Endodermal cell (in vitro differentiated cells): Measurements from ENCODE around the gene IGSF22. TPM values are rescaled to one million over a fixed set of nuclear protein-coding genes. Genes with fewer than 3 reads are reported as not detected.

Experiments used
- DNase-seq: peaks from one replicate; pipeline ENCODE4 v3.0.0-alpha.2; 2017
- H3K27ac ChIP-seq: 2 replicates; pipeline ENCODE4 v1.5.1; 2013; ENCODE audit warnings: mild to moderate bottlenecking, low read depth, low read length, moderate library complexity
- H3K27me3 ChIP-seq: 2 replicates; pipeline ENCODE4 v1.6.1; 2013; ENCODE audit warnings: mild to moderate bottlenecking, low read length, moderate library complexity; ENCODE audit not compliant: insufficient read depth, control insufficient read depth, poor library complexity, severe bottlenecking
- H3K36me3 ChIP-seq: 2 replicates; pipeline ENCODE4 v1.7.0; 2013; ENCODE audit warnings: mild to moderate bottlenecking, low read length, moderate library complexity; ENCODE audit not compliant: control insufficient read depth, insufficient read depth
- H3K4me1 ChIP-seq: one replicate; pipeline ENCODE4 v1.7.0; 2013; ENCODE audit warnings: low read length; ENCODE audit not compliant: control insufficient read depth, insufficient read depth
- H3K4me3 ChIP-seq: 2 replicates; pipeline ENCODE4 v1.5.1; 2013; ENCODE audit warnings: mild to moderate bottlenecking, low read length, moderate library complexity
- H3K9ac ChIP-seq: 2 replicates; pipeline ENCODE4 v1.6.1; 2013; ENCODE audit warnings: mild to moderate bottlenecking, low read length, moderate library complexity; ENCODE audit not compliant: poor library complexity, severe bottlenecking; ENCODE audit errors: extremely low read depth
- H3K9me3 ChIP-seq: 2 replicates; pipeline ENCODE4 v1.6.1; 2013; ENCODE audit warnings: mild to moderate bottlenecking, low read length, moderate library complexity; ENCODE audit not compliant: control insufficient read depth
- H3K27ac Mint-ChIP-seq: 2 replicates; pipeline ENCODE4 v1.8.0; 2020; ENCODE audit warnings: mixed read lengths
- H3K27me3 Mint-ChIP-seq: 2 replicates; pipeline ENCODE4 v1.8.0; 2021; ENCODE audit warnings: mild to moderate bottlenecking, mixed read lengths; ENCODE audit not compliant: insufficient read depth
- H3K36me3 Mint-ChIP-seq: 2 replicates; pipeline ENCODE4 v1.8.0; 2020; ENCODE audit warnings: low read depth, mixed read lengths
- H3K4me1 Mint-ChIP-seq: 2 replicates; pipeline ENCODE4 v1.8.0; 2020; ENCODE audit warnings: mixed read lengths
- H3K4me3 Mint-ChIP-seq: 2 replicates; pipeline ENCODE4 v1.8.0; 2020; ENCODE audit warnings: mild to moderate bottlenecking, moderate library complexity, mixed read lengths
- H3K9me3 Mint-ChIP-seq: 2 replicates; pipeline ENCODE4 v1.8.0; 2020; ENCODE audit warnings: mild to moderate bottlenecking, mixed read lengths
- CTCF ChIP-seq: fragments of 200-600 bp; sonication (generic); conservative IDR thresholded peaks from 2 replicates; pipeline ENCODE4 v1.5.0; 2021; ENCODE audit warnings: antibody characterized with exemption, mild to moderate bottlenecking
- WGBS, 2 experiments: methylation state at CpG; one replicate each; pipeline versions ENCODE4 v1.1.5 to v1.1.7; 2013; ENCODE audit warnings: missing lambda C conversion rate in 2 of 2, mixed read lengths in 1 of 2; ENCODE audit not compliant: insufficient coverage in 1 of 2, insufficient read length in 1 of 2; 5-methylcytosine and 5-hydroxymethylcytosine counted together
- total RNA-seq, 2 donors: library from RNA; stranded (reverse); fragmentation: NEBNext Ultra II Directional in 1 of 2; extraction: Animal tissue kit (Norgen Biotek cat#: 25700) in 1 of 2; gene quantifications; 2 replicates in 1 of 2; 3 replicates in 1 of 2; pipeline ENCODE4 v1.2.1, GENCODE V29; 2021

Gene IGSF22
- total RNA-seq, 2 donors from 2014 or later = 0.22 to 1.6 TPM

DNA sequence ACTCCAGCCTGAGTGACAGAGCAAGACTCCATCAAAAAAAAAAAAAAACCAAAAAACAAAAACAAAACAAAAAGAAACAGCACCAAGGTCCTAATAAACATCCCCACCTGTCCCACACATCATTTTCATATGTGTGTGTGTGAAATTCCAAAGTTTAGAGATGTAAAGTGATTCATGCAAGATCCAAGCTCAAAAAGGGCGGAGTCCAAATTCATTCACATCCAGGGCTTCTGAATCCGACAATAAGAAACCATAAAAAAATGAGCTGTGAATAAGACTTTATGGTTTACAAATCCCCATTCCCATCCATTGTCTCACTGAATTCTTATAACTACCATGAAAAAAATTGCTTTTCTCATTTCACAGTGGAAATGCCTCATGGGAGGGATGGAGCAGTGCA, 30.9 kb upstream of the IGSF22 start:
- Histone ChIP-seq H3K27me3 (no peaks in the 10 kb centered on the region), H3K9me3 (no peaks in the 10 kb centered on the region), H3K4me1 (no peaks in the 10 kb centered on the region), H3K36me3 (no peaks in the 10 kb centered on the region), H3K9ac (no peak overlapping the region), H3K4me3 (no peak overlapping the region), H3K27ac (no peak overlapping the region)
- Mint-ChIP-seq H3K36me3 (no peaks in the 10 kb centered on the region), H3K4me3 (no peak overlapping the region), H3K9me3 (no peaks in the 10 kb centered on the region), H3K27me3 (no peaks in the 10 kb centered on the region), H3K27ac (no peak overlapping the region), H3K4me1 (no peaks in the 10 kb centered on the region)
- DNase-seq = no peak
- TF ChIP-seq CTCF = no peak
- 90 to 100% methylated on average over 2 of the region's 2 CpGs for WGBS, 2 experiments

- Histone ChIP-seq H3K4me3 (no peak overlapping the region), H3K27me3 (no peaks in the 10 kb centered on the region), H3K9me3 (no peaks in the 10 kb centered on the region), H3K4me1 (no peaks in the 10 kb centered on the region), H3K36me3 (no peaks in the 10 kb centered on the region), H3K9ac (no peak overlapping the region), H3K27ac (no peak overlapping the region)
- Mint-ChIP-seq H3K27me3 (no peaks in the 10 kb centered on the region), H3K27ac (no peak overlapping the region), H3K4me3 (no peak overlapping the region), H3K4me1 (peaks cover 1% of the 10 kb centered on the region), H3K36me3 (no peaks in the 10 kb centered on the region), H3K9me3 (no peaks in the 10 kb centered on the region)
- 75 to 81% methylated on average over 4 to 5 of the region's 5 CpGs for WGBS, 2 experiments
- TF ChIP-seq CTCF = no peak
- no peak for DNase-seq
Measured at GRCh38 chr11:18754308-18754707, 28.3 kb upstream of the IGSF22 start.

DNA sequence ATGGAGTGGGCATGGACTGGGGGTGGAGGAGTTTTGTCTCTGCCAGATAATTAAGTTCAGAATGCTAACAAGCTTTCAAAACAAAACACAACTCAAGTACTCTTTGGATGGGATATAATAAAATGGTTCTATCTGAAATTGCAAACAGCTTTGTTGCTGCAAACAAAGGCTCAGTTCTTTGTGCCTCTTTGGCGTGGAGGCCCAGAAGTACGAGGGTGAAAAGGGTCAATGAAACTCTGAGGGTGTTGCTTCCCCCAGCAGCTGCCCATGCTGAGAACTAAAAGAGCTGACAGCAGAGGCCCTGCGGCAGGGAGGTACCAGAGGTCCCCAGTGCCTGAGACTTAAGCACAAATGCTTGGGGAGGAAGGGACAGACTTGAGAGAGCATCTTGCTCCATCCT, 26.5 kb upstream of the IGSF22 start:
- Mint-ChIP-seq H3K27me3 (no peaks in the 10 kb centered on the region), H3K36me3 (no peaks in the 10 kb centered on the region), H3K4me3 (no peak overlapping the region), H3K27ac (no peak overlapping the region), H3K9me3 (no peaks in the 10 kb centered on the region), H3K4me1 (peaks cover 1% of the 10 kb centered on the region)
- no peak for TF ChIP-seq CTCF
- DNase-seq = no peak
- Histone ChIP-seq H3K27ac (no peak overlapping the region), H3K9ac (no peak overlapping the region), H3K9me3 (no peaks in the 10 kb centered on the region), H3K4me3 (no peak overlapping the region), H3K27me3 (no peaks in the 10 kb centered on the region), H3K4me1 (no peaks in the 10 kb centered on the region), H3K36me3 (no peaks in the 10 kb centered on the region)
- 64 to 71% methylated on average over 3 of the region's 3 CpGs for WGBS, 2 experiments
